SK-N-SH (cell line): ENCODE data around the gene FAM107B.

Experiments
- CHD2 ChIP-seq: fragments of 150-350 bp; IDR thresholded peaks from 2 replicates; pipeline ENCODE4 v1.6.1; 2018; ENCODE audit warnings: low read length; ENCODE audit not compliant: partially characterized antibody
- EP300 ChIP-seq, 2 experiments: IDR thresholded peaks; 2 replicates each; pipeline versions ENCODE4 v1.4.0 to v1.6.1; 2012; ENCODE audit warnings: borderline replicate concordance in 1 of 2, low read depth in 1 of 2, low read length in 1 of 2
- EZH2phosphoT487 ChIP-seq: fragments of 200-600 bp; sonication (generic); IDR thresholded peaks from 2 replicates; pipeline ENCODE4 v1.6.1; 2017; ENCODE audit warnings: low read depth, mixed run types, mild to moderate bottlenecking, antibody characterized with exemption, moderate library complexity, borderline replicate concordance
- FOXM1 ChIP-seq: IDR thresholded peaks from 2 replicates; pipeline ENCODE4 v1.4.0; 2012; ENCODE audit warnings: low read depth, mild to moderate bottlenecking
- MAX ChIP-seq: IDR thresholded peaks from 2 replicates; pipeline ENCODE4 v1.4.0; 2012; ENCODE audit warnings: low read depth
- NFIC ChIP-seq: IDR thresholded peaks from 2 replicates; pipeline ENCODE4 v1.4.0; 2012; ENCODE audit warnings: borderline replicate concordance
- POLR2AphosphoS5 ChIP-seq: IDR thresholded peaks from 2 replicates; pipeline ENCODE4 v1.6.1; 2012; ENCODE audit warnings: low read depth, low read length
- TF ChIP-seq, protein P1 (sequence below): IDR thresholded peaks from 2 replicates; pipeline ENCODE4 v1.6.1; 2012; ENCODE audit warnings: mild to moderate bottlenecking, low read depth, low read length, moderate library complexity
- TF ChIP-seq, protein P2 (sequence below): fragments of 200-600 bp; sonication (generic); IDR thresholded peaks from 2 replicates; pipeline ENCODE4 v1.6.1; 2017; ENCODE audit warnings: antibody characterized with exemption, mild to moderate bottlenecking, moderate library complexity
- TF ChIP-seq, protein P3 (sequence below): fragments of 150-350 bp; IDR thresholded peaks from 2 replicates; pipeline ENCODE4 v1.6.1; 2016; ENCODE audit warnings: mild to moderate bottlenecking, low read depth, low read length
- TF ChIP-seq, protein P4 (sequence below): IDR thresholded peaks from 2 replicates; pipeline ENCODE4 v1.4.0; 2012; ENCODE audit warnings: low read depth, borderline replicate concordance

DNA sequence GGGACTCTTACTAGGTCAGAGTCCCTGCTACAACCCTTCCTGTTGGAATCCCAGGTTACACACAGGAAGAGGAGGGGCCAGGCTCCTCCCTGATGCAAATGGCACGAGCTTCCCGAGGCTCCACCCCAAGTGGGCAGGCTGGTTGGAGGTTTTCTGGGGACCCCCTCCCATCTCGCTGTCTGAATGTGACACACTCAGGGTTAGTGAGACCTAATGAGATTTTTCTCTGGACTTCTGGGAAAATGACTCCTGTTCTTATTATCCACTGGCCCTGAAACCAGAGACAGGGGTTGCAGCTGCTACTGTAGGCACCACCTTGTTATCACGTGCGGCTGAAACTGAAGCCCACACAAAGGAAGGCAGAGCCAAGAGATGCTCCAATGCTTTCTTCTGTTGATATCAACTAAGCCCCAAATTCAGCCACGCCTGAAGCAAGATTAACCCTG lies 103.3 kb downstream of the FAM107B start:
- TF ChIP-seq, protein P1, sequence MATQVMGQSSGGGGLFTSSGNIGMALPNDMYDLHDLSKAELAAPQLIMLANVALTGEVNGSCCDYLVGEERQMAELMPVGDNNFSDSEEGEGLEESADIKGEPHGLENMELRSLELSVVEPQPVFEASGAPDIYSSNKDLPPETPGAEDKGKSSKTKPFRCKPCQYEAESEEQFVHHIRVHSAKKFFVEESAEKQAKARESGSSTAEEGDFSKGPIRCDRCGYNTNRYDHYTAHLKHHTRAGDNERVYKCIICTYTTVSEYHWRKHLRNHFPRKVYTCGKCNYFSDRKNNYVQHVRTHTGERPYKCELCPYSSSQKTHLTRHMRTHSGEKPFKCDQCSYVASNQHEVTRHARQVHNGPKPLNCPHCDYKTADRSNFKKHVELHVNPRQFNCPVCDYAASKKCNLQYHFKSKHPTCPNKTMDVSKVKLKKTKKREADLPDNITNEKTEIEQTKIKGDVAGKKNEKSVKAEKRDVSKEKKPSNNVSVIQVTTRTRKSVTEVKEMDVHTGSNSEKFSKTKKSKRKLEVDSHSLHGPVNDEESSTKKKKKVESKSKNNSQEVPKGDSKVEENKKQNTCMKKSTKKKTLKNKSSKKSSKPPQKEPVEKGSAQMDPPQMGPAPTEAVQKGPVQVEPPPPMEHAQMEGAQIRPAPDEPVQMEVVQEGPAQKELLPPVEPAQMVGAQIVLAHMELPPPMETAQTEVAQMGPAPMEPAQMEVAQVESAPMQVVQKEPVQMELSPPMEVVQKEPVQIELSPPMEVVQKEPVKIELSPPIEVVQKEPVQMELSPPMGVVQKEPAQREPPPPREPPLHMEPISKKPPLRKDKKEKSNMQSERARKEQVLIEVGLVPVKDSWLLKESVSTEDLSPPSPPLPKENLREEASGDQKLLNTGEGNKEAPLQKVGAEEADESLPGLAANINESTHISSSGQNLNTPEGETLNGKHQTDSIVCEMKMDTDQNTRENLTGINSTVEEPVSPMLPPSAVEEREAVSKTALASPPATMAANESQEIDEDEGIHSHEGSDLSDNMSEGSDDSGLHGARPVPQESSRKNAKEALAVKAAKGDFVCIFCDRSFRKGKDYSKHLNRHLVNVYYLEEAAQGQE = no peak
- TF ChIP-seq, protein P2, sequence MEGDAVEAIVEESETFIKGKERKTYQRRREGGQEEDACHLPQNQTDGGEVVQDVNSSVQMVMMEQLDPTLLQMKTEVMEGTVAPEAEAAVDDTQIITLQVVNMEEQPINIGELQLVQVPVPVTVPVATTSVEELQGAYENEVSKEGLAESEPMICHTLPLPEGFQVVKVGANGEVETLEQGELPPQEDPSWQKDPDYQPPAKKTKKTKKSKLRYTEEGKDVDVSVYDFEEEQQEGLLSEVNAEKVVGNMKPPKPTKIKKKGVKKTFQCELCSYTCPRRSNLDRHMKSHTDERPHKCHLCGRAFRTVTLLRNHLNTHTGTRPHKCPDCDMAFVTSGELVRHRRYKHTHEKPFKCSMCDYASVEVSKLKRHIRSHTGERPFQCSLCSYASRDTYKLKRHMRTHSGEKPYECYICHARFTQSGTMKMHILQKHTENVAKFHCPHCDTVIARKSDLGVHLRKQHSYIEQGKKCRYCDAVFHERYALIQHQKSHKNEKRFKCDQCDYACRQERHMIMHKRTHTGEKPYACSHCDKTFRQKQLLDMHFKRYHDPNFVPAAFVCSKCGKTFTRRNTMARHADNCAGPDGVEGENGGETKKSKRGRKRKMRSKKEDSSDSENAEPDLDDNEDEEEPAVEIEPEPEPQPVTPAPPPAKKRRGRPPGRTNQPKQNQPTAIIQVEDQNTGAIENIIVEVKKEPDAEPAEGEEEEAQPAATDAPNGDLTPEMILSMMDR = no peak
- TF ChIP-seq, protein P3, sequence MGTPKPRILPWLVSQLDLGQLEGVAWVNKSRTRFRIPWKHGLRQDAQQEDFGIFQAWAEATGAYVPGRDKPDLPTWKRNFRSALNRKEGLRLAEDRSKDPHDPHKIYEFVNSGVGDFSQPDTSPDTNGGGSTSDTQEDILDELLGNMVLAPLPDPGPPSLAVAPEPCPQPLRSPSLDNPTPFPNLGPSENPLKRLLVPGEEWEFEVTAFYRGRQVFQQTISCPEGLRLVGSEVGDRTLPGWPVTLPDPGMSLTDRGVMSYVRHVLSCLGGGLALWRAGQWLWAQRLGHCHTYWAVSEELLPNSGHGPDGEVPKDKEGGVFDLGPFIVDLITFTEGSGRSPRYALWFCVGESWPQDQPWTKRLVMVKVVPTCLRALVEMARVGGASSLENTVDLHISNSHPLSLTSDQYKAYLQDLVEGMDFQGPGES = no peak
- TF ChIP-seq, protein P4, sequence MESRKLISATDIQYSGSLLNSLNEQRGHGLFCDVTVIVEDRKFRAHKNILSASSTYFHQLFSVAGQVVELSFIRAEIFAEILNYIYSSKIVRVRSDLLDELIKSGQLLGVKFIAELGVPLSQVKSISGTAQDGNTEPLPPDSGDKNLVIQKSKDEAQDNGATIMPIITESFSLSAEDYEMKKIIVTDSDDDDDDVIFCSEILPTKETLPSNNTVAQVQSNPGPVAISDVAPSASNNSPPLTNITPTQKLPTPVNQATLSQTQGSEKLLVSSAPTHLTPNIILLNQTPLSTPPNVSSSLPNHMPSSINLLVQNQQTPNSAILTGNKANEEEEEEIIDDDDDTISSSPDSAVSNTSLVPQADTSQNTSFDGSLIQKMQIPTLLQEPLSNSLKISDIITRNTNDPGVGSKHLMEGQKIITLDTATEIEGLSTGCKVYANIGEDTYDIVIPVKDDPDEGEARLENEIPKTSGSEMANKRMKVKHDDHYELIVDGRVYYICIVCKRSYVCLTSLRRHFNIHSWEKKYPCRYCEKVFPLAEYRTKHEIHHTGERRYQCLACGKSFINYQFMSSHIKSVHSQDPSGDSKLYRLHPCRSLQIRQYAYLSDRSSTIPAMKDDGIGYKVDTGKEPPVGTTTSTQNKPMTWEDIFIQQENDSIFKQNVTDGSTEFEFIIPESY = no peak
- no peak for TF ChIP-seq FOXM1
- no peak for TF ChIP-seq MAX
- no peak for TF ChIP-seq CHD2
- TF ChIP-seq NFIC = no peak
- no peak for TF ChIP-seq POLR2AphosphoS5
- TF ChIP-seq EZH2phosphoT487 = no peak
- TF ChIP-seq EP300 (IDR thresholded peaks at IDR 0.05; ENCODE audit: borderline replicate concordance in 1 of 2, low read depth in 1 of 2, low read length in 1 of 2) = no peak
